ENCODE measurements around the gene LIF.
"Not testable (repeated sequence)": the region's sequence is repeated elsewhere in the genome, so short reads cannot be mapped to it uniquely, and the experiment has no call there.

The LIF gene

GRCh38 chr22:30241576-30242371, 4.8 kb downstream of the LIF start:
- DNase-seq (ENCODE audit: low read depth) = peak; percentile 54

GRCh38 chr22:30240541-30241417, 5.8 kb downstream of the LIF start:
- no peak for DNase-seq (ENCODE audit: low read depth)

GRCh38 chr22:30239488-30240405, 6.8 kb downstream of the LIF start:
- DNase-seq (ENCODE audit: low read depth) = no peak

- DNase-seq (ENCODE audit: low read depth) = peak; percentile 85
Measured at GRCh38 chr22:30238661-30239487, 7.7 kb downstream of the LIF start.

GRCh38 chr22:30238136-30238535, 8.4 kb downstream of the LIF start:
- peak; percentile 38 for DNase-seq (ENCODE audit: low read depth)

GRCh38 chr22:30236875-30237274, 9.7 kb downstream of the LIF start:
- DNase-seq (ENCODE audit: low read depth) = no peak

DNA sequence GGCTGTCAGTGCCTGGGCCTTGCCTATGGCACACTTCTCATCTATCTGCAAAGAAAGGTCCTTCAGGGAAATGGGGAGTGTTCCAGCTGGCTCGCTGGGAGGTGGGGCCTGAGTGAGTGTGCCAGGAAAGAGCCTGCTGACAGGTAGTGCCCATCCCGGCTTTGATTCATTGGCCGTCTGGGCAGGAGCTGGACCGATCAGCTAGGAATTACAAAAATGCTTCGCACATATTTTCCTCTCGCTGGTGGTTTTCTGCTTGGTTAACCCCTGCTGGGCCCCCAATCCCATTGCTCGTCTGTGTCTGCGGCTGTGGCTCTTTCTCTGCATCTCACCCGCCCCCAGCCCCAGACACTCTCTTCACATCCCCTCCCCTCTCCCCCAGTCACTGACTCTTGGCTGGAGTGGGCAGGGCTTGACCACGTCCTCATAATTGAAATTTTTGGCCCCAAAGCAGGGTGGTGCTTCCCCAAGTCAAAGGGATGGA, 10.8 kb downstream of the LIF start:
- peak; percentile 95 for DNase-seq (ENCODE audit: low read depth)

DNA sequence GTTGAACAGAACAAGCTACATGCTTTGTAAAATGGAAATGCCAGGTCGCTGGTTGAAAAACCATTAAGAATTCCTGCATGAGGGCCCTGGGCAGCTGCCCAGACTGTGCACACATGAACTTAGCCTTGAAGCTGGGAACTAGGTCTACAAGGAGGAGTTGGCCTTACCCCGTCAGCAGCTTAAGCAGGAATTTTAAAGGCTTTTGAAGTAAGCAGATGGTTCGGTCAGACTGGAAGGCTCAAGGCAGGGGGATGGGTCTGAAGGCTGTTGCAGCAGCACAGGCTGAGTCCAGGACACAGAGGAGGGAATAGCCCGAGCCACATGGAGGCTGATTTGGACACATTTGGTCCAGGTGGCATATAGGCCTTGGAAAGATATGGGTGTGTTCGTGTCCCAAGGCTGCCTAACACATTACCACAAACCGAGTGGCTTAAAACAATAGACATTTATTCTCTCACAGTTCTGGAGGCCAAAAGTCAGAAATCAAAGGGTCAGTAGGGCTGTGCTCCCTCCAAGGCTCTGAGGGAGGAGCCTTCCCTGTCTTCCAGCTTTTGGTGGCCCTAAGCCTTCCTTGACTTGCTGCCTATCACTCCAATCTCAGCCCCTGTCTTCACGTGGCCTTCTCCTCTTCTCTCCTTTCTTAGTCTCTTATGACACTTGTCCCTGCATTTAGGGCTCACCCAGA, 11.6 kb downstream of the LIF start:
- peak; percentile 97 for DNase-seq (ENCODE audit: low read depth)

- not testable (repeated sequence) for DNase-seq (ENCODE audit: low read depth)
Measured at GRCh38 chr22:30234325-30234724, 12.2 kb downstream of the LIF start.

DNA sequence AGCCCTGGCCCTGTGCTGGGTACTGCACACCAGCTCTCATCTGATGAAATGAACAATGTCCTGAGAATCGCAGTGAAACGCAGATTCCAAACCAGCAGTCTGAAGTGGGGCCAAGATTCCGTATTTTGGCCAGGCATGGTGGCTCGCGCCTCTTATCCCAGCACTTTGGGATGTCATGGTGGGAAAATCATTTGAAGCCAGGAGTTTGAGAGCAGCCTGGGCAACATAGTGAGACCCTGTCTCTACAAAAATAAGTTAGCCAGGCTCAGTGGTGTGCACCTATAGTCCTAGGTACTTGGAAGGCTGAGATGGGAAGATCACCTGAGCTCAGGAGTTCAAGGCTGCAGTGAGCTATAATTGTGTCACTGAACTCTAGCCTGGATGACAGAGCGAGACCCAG, 13.0 kb downstream of the LIF start:
- DNase-seq (ENCODE audit: low read depth) = no peak

DNA sequence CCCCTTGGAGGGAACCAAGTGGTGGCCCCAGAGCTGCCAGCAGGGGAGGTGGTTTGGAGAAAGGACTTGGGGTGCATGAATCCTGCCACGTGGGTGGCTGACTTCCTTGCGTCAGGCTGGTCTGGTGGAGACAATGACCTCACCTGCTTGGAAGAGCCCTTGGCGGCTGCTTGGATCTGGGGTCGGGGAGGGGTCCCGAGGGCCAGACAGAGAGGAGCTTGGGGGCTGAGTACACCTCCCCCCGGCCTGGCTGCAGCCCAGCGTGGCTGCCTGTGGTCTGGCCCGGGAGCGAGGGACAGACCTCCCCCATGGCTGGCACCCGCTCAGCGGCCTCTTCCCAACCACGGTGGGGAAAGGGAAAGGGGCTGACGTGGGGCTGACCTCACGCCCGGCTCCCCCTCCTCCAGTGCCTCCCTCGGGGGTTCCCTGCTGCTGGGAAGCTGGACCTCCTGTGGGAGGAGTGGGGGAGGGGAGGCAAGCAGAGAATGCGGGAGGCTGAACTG, 13.8 kb downstream of the LIF start:
- DNase-seq (ENCODE audit: low read depth) = peak; percentile 65

DNA sequence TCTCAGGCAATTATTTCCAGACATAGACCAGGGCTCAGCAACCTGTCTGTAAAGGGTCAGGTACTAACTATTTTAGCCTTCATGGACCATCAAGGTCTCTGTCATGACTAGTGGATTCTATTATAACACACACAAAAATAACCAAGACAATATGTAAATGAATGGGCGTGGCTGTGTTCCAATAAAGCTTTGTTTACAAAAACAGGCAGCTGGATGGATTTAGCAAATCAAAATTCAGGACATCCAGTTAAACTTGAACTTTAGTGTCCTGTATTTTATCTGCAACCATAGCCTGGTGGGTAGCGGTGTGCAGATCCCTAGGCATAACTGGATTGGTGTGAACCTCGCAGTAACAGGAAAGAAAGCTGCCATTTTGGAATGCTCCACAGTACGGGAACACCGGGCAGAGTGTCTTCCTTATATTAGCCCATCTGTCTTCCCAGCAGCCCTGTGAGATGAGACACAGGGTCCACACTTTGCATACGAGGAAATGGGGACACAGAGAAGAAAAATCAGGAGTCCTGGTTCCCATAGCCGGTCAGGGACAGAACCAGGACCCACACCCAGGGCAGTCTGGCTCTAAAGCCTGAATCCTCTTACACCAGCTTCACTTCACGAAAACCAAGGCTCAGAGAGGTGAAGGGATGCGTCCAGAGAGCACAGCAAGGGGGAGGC, 15.6 kb downstream of the LIF start:
- no peak for DNase-seq (ENCODE audit: low read depth)

GRCh38 chr22:30230330-30230729, 16.2 kb downstream of the LIF start:
- no peak for DNase-seq (ENCODE audit: low read depth)

- no peak for DNase-seq (ENCODE audit: low read depth)
Measured at GRCh38 chr22:30228509-30229359, 17.8 kb downstream of the LIF start.

DNA sequence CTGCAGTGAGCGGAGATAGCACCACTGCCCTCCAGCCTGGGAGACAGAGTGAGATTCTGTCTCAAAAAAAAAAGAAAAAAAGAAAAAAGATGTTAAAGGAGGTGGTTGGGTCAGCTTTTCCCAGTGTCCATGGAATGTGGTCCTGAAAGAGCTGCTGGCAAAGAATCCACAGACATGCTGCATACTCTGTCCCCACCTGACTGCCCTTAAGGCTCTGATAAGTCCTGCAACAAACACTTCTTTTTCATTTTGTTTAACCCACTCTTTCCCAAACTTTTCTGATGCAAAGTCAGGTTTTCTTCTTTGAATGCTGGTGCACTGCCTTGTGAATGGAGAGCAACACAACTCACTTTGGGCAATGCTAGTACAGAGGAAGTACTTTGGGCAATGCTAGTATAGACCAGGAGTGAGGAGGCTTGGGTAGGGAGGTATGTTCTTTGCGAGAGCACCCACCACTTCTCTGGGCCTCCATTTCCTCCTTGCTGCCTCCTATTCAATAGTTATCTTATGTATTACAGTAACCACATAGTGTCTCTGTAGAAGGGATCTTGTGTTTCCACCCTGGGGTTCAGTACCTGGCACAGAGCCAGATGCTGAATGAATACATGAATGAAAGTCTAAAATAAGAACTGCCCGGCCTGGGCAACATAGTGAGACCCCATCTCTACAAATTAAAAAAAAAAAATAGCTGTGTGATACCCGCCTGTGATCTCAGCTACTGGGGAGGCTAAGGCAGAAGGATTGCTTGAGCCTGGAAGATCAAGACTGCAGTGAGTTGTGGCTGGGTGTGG, 18.9 kb downstream of the LIF start:
- no peak for DNase-seq (ENCODE audit: low read depth)

DNA sequence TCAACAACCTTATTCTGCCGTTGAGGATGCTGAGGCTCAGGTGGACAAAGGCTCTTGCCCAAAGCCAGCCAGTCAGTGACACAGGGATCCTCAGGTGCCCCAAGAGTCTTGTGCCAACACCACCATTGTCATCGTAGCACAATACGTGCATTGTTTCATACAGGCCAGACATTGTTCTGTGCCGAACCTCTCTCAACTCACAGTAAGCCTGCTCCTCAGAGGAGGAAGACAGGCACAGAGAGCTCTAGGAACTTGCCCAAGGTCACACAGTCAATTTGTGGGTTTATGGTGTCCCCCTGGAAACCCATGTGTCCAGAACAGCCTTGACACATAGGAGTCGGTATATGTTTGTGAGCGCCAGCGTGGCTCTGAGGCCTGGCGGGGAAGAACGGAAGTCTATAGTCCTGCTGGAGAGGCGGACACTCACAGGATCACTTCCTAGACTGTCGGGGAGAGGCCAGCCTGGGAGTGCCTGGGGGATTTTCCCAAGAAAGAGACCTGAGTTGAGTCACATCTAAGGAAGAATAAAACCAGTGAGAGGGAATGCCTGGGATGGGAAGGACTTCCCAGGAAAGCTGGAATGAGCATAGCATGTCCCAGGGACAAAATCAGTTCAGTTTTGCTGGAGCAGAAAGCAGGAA, 20.2 kb downstream of the LIF start:
- DNase-seq (ENCODE audit: low read depth) = no peak

GRCh38 chr22:30225220-30225927, 21.2 kb downstream of the LIF start:
- DNase-seq (ENCODE audit: low read depth) = no peak
